ENCODE data around the gene PLPP1.

- no peak for TF ChIP-seq POLR2A (IDR thresholded peaks at IDR 0.05)
- TF ChIP-seq, protein P1, sequence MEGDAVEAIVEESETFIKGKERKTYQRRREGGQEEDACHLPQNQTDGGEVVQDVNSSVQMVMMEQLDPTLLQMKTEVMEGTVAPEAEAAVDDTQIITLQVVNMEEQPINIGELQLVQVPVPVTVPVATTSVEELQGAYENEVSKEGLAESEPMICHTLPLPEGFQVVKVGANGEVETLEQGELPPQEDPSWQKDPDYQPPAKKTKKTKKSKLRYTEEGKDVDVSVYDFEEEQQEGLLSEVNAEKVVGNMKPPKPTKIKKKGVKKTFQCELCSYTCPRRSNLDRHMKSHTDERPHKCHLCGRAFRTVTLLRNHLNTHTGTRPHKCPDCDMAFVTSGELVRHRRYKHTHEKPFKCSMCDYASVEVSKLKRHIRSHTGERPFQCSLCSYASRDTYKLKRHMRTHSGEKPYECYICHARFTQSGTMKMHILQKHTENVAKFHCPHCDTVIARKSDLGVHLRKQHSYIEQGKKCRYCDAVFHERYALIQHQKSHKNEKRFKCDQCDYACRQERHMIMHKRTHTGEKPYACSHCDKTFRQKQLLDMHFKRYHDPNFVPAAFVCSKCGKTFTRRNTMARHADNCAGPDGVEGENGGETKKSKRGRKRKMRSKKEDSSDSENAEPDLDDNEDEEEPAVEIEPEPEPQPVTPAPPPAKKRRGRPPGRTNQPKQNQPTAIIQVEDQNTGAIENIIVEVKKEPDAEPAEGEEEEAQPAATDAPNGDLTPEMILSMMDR (IDR thresholded peaks at IDR 0.05): no peak
Measured at GRCh38 chr5:55437859-55438206, 96.9 kb downstream of the PLPP1 start.
